ENCODE measurements around the gene DLL1. TPM values are rescaled to one million over a fixed set of nuclear protein-coding genes. Genes with fewer than 3 reads are reported as not detected.

Gene DLL1
- total RNA-seq, 1 experiment from 2014 or later = 0.84 TPM

GRCh38 chr6:170294298-170294730, 3.4 kb upstream of the DLL1 start:
- H3K9me2 ChIP-seq (replicated peaks; ENCODE audit: low read length) = no peaks in the 10 kb centered on the region
- no peak overlapping the region for H3K4me2 ChIP-seq (ENCODE audit: low read length)
- H3K4me1 ChIP-seq (ENCODE audit: insufficient read depth, low read length) = peaks cover 10% of the 10 kb centered on the region
- no peaks in the 10 kb centered on the region for H3K79me2 ChIP-seq (ENCODE audit: low read length)
- no peaks in the 10 kb centered on the region for H3K36me3 ChIP-seq (ENCODE audit: low read depth, low read length)
- CTCF ChIA-PET = no interaction called here
- no peak for ATAC-seq
- TF ChIP-seq EZH2 (IDR thresholded peaks at IDR 0.05; ENCODE audit: low read length, unreplicated experiment) (no peak), CTCF (conservative IDR thresholded peaks at IDR 0.05; ENCODE audit: low read depth, low read length) (no peak), EZH2phosphoT487 (IDR thresholded peaks at IDR 0.05; ENCODE audit: borderline replicate concordance, low read length) (no peak)
- no peak overlapping the region for H3K9ac ChIP-seq (ENCODE audit: low read length)
- H3F3A ChIP-seq (ENCODE audit: low read length, unreplicated experiment) = no peaks in the 10 kb centered on the region
- POLR2A ChIA-PET (ENCODE audit: unreplicated experiment) = no interaction called here
- H4K20me1 ChIP-seq (ENCODE audit: low read length) = no peaks in the 10 kb centered on the region
- H3K27ac ChIP-seq (ENCODE audit: low read length) = no peak overlapping the region
- no peak for DNase-seq
- no peaks in the 10 kb centered on the region for H3K9me3 ChIP-seq (ENCODE audit: low read length)
- intact Hi-C loops (cut with micrococcal nuclease) = loop anchor here (5.0 kb wide), 1 partner anchor 502 kb away; no protein-coding TSS in a partner anchor
- H3K4me3 ChIP-seq (ENCODE audit: low read length) = no peak overlapping the region
- H3K27me3 ChIP-seq (ENCODE audit: low read length) = peaks cover 47% of the 10 kb centered on the region
- no peak overlapping the region for H2AFZ ChIP-seq (ENCODE audit: low read length)
- BruUV-seq (replicated peaks) = no TSS peak

- Histone ChIP-seq H3K27ac (ENCODE audit: low read length) (no peak overlapping the region), H3K79me2 (ENCODE audit: low read length) (no peaks in the 10 kb centered on the region), H3F3A (ENCODE audit: low read length, unreplicated experiment) (no peaks in the 10 kb centered on the region), H3K27me3 (ENCODE audit: low read length) (peaks cover 50% of the 10 kb centered on the region), H4K20me1 (ENCODE audit: low read length) (no peaks in the 10 kb centered on the region), H3K9me2 (replicated peaks; ENCODE audit: low read length) (no peaks in the 10 kb centered on the region), H3K4me2 (ENCODE audit: low read length) (peak overlapping the region; percentile 78), H3K4me3 (ENCODE audit: low read length) (peak overlapping the region; percentile 38), H3K9ac (ENCODE audit: low read length) (no peak overlapping the region), H2AFZ (ENCODE audit: low read length) (0 out of 2 replicates have a peak overlapping the region, but pooled peaks have one; percentile 68), H3K36me3 (ENCODE audit: low read depth, low read length) (no peaks in the 10 kb centered on the region), H3K9me3 (ENCODE audit: low read length) (no peaks in the 10 kb centered on the region), H3K4me1 (ENCODE audit: insufficient read depth, low read length) (peaks cover 10% of the 10 kb centered on the region)
- DNase-seq (no peak), ATAC-seq (no peak)
- BruUV-seq (replicated peaks) = no TSS peak
- ChIA-PET CTCF (interaction anchor here (0.6 to 2.1 kb wide), 3 partner anchors 15 to 513 kb away, joined by 4 to 12 read pairs (median 4); no protein-coding TSS in a partner anchor), POLR2A (ENCODE audit: unreplicated experiment) (no interaction called here)
- TF ChIP-seq EZH2 (IDR thresholded peaks at IDR 0.05; ENCODE audit: low read length, unreplicated experiment) (no peak), CTCF (conservative IDR thresholded peaks at IDR 0.05; ENCODE audit: low read depth, low read length) (no peak)
- intact Hi-C loops (cut with micrococcal nuclease) = loop anchor here (1.0 to 5.0 kb wide), 5 partner anchors 115 to 501 kb away; no protein-coding TSS in a partner anchor
Observed at GRCh38 chr6:170293341-170294231, 2.7 kb upstream of the DLL1 start.
